DOHH2 (cell line): ENCODE measurements around the gene KCNIP2.

Experiments
- H3F3A ChIP-seq: fragments of 200-600 bp; sonication (generic), shearing (Covaris generic); 2 replicates; pipeline ENCODE4 v1.6.0; 2016; ENCODE audit warnings: antibody characterized with exemption, mild to moderate bottlenecking; ENCODE audit not compliant: control insufficient read depth, insufficient read depth
- H3K27ac ChIP-seq: fragments of 200-600 bp; sonication (generic); 2 replicates; pipeline ENCODE4 v1.5.1; 2014; ENCODE audit warnings: low read depth, mild to moderate bottlenecking, low read length, moderate library complexity
- H3K27me3 ChIP-seq: fragments of 200-600 bp; sonication (generic); 2 replicates; pipeline ENCODE4 v1.6.1; 2014; ENCODE audit warnings: mild to moderate bottlenecking, low read length, mixed read lengths; ENCODE audit not compliant: control insufficient read depth
- H3K36me3 ChIP-seq: fragments of 200-600 bp; sonication (generic); 2 replicates; pipeline ENCODE4 v1.6.1; 2014; ENCODE audit warnings: mild to moderate bottlenecking, low read length, moderate library complexity, mixed read lengths; ENCODE audit not compliant: control insufficient read depth
- H3K4me1 ChIP-seq: fragments of 200-600 bp; sonication (generic); 2 replicates; pipeline ENCODE4 v1.6.1; 2014; ENCODE audit warnings: mild to moderate bottlenecking, low read length, mixed read lengths; ENCODE audit not compliant: control insufficient read depth
- H3K4me2 ChIP-seq: fragments of 200-600 bp; sonication (generic); 2 replicates; pipeline ENCODE4 v1.6.0; 2014; ENCODE audit warnings: mild to moderate bottlenecking, low read length, moderate library complexity
- H3K4me3 ChIP-seq: fragments of 200-600 bp; sonication (generic); 2 replicates; pipeline ENCODE4 v1.5.1; 2014; ENCODE audit warnings: mild to moderate bottlenecking, low read length, mixed read lengths
- H3K79me2 ChIP-seq: fragments of 200-600 bp; sonication (generic); 2 replicates; pipeline ENCODE4 v1.6.1; 2014; ENCODE audit warnings: mild to moderate bottlenecking, low read length, mixed read lengths; ENCODE audit not compliant: control insufficient read depth
- H3K9me2 ChIP-seq: fragments of 200-600 bp; sonication (generic); replicated peaks from 2 replicates; pipeline ENCODE4 v1.6.1; 2014; ENCODE audit warnings: mild to moderate bottlenecking, low read length, mixed read lengths; ENCODE audit not compliant: control insufficient read depth
- H3K9me3 ChIP-seq: fragments of 200-600 bp; sonication (generic); 2 replicates; pipeline ENCODE4 v1.6.1; 2014; ENCODE audit warnings: antibody characterized with exemption, low read length, mixed read lengths; ENCODE audit not compliant: control insufficient read depth, insufficient read depth
- H4K20me1 ChIP-seq: fragments of 200-600 bp; sonication (generic); 2 replicates; pipeline ENCODE4 v1.6.0; 2014; ENCODE audit warnings: low read depth, mild to moderate bottlenecking, antibody characterized with exemption, low read length, moderate library complexity; ENCODE audit not compliant: control insufficient read depth, insufficient read depth
- EZH2phosphoT487 ChIP-seq: fragments of 200-600 bp; sonication (generic); IDR thresholded peaks from 2 replicates; pipeline ENCODE4 v1.6.1; 2017; ENCODE audit warnings: borderline replicate concordance, mild to moderate bottlenecking, antibody characterized with exemption, low read length, moderate library complexity, mixed read lengths
- TF ChIP-seq, protein P1 (sequence below): fragments of 200-600 bp; sonication (generic); IDR thresholded peaks from one replicate; pipeline ENCODE4 v1.5.1; 2014; ENCODE audit warnings: antibody characterized with exemption, mild to moderate bottlenecking, low read depth, low read length; ENCODE audit not compliant: poor library complexity, severe bottlenecking

Gene KCNIP2

DNA sequence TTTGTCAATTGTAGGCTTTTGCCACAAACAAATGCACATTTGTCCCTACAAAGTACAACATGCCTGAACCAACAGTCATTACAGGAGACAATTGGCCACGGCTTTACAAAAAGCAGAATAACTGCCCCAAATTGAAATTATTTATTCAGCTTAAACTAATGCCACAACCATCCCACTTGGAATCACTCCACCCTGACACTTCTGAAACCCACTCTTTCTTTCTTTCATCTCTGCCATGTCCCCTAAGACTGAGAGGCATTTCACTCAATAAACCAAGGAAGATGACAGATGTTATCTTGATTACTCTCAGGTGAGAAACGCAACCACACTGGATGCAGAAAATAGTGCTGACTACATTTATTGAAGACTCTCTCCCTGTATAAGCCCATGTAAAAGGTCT, 57.8 kb downstream of the KCNIP2 start:
- H3F3A ChIP-seq: peaks cover 30% of the 10 kb centered on the region
- H3K9me2 ChIP-seq: no peaks in the 10 kb centered on the region
- TF ChIP-seq, protein P1, sequence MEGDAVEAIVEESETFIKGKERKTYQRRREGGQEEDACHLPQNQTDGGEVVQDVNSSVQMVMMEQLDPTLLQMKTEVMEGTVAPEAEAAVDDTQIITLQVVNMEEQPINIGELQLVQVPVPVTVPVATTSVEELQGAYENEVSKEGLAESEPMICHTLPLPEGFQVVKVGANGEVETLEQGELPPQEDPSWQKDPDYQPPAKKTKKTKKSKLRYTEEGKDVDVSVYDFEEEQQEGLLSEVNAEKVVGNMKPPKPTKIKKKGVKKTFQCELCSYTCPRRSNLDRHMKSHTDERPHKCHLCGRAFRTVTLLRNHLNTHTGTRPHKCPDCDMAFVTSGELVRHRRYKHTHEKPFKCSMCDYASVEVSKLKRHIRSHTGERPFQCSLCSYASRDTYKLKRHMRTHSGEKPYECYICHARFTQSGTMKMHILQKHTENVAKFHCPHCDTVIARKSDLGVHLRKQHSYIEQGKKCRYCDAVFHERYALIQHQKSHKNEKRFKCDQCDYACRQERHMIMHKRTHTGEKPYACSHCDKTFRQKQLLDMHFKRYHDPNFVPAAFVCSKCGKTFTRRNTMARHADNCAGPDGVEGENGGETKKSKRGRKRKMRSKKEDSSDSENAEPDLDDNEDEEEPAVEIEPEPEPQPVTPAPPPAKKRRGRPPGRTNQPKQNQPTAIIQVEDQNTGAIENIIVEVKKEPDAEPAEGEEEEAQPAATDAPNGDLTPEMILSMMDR: no peak
- no peak for TF ChIP-seq EZH2phosphoT487
- H3K4me3 ChIP-seq: no peak overlapping the region
- H3K9me3 ChIP-seq: no peaks in the 10 kb centered on the region
- peaks cover 63% of the 10 kb centered on the region for H3K36me3 ChIP-seq
- H3K4me2 ChIP-seq: no peak overlapping the region
- H3K79me2 ChIP-seq: peaks cover 22% of the 10 kb centered on the region
- H3K27ac ChIP-seq: no peak overlapping the region
- peaks cover 26% of the 10 kb centered on the region for H3K4me1 ChIP-seq
- H3K27me3 ChIP-seq: no peaks in the 10 kb centered on the region
- H4K20me1 ChIP-seq: no peaks in the 10 kb centered on the region

GRCh38 chr10:101784558-101784957, 59.0 kb downstream of the KCNIP2 start:
- Histone ChIP-seq H3F3A (peaks cover 30% of the 10 kb centered on the region), H3K9me2 (no peaks in the 10 kb centered on the region), H3K27ac (no peak overlapping the region), H3K79me2 (peaks cover 24% of the 10 kb centered on the region), H3K4me3 (no peak overlapping the region), H3K9me3 (no peaks in the 10 kb centered on the region), H3K4me2 (peak overlapping the region; percentile 97; the same call in 1 of the 2 replicates), H3K4me1 (peaks cover 38% of the 10 kb centered on the region), H3K27me3 (no peaks in the 10 kb centered on the region), H4K20me1 (no peaks in the 10 kb centered on the region), H3K36me3 (peaks cover 59% of the 10 kb centered on the region)
- TF ChIP-seq, protein P1: no peak
- TF ChIP-seq EZH2phosphoT487: no peak

DNA sequence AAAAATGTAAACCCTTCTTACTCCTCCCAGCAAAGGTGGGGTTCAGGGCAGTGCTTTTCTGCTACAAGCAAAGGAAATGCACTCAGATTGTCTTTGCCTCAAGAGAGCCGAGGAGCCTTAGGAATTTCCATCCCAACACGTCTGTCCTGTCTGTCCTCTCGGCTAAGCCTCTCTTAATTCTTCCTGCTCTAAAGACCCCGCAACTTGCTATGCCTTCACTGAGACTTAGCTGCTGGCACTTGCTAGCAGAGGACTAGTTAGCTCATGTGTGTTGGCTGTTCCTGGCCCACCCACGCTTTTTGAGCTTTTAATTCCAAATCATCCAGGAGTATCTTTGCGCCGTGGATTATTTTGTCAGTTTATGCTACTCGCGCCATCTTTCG, 59.9 kb downstream of the KCNIP2 start:
- H3K27ac ChIP-seq: 0 out of 2 replicates have a peak overlapping the region, but pooled peaks have one; percentile 12
- H3K9me2 ChIP-seq: no peaks in the 10 kb centered on the region
- peak overlapping the region; percentile 85 for H3K4me3 ChIP-seq
- H3K36me3 ChIP-seq: peaks cover 58% of the 10 kb centered on the region
- H3K27me3 ChIP-seq: no peaks in the 10 kb centered on the region
- peak overlapping the region; percentile 97 for H3K4me2 ChIP-seq
- peaks cover 47% of the 10 kb centered on the region for H3K4me1 ChIP-seq
- no peak for TF ChIP-seq EZH2phosphoT487
- TF ChIP-seq, protein P1: no peak
- no peaks in the 10 kb centered on the region for H4K20me1 ChIP-seq
- H3K9me3 ChIP-seq: no peaks in the 10 kb centered on the region
- H3F3A ChIP-seq: peaks cover 30% of the 10 kb centered on the region
- peaks cover 24% of the 10 kb centered on the region for H3K79me2 ChIP-seq
